ENCODE measurements around the gene B4GALT4.
"Not testable (repeated sequence)": the region's sequence is repeated elsewhere in the genome, so short reads cannot be mapped to it uniquely, and the experiment has no call there.

The B4GALT4 gene

GRCh38 chr3:119240591-119241434 lies at the start of gene B4GALT4:
B4GALT4 (minus strand) TSS chr3:119240878; CDS start chr3:119230099, 10,779 bp downstream.
- FAIRE-seq, result no peak

- FAIRE-seq, result no peak
Measured at GRCh38 chr3:119289404-119289770, 48.7 kb upstream of the B4GALT4 start.

GRCh38 chr3:119288669-119289403 lies 48.2 kb upstream of the B4GALT4 start:
- no peak for FAIRE-seq

- FAIRE-seq, result no peak
Measured at GRCh38 chr3:119279584-119280243, 39.0 kb upstream of the B4GALT4 start.

- FAIRE-seq, result no peak
Measured at GRCh38 chr3:119279101-119279554, 38.5 kb upstream of the B4GALT4 start.

GRCh38 chr3:119276680-119277079 lies 36.0 kb upstream of the B4GALT4 start:
- FAIRE-seq, result no peak

GRCh38 chr3:119270212-119270611 lies 29.5 kb upstream of the B4GALT4 start:
- not testable (repeated sequence) for FAIRE-seq

GRCh38 chr3:119261055-119261454 lies 20.4 kb upstream of the B4GALT4 start:
- FAIRE-seq, result no peak

- FAIRE-seq, result no peak
Measured at GRCh38 chr3:119259821-119260220, 19.1 kb upstream of the B4GALT4 start.

GRCh38 chr3:119258915-119259314 lies 18.2 kb upstream of the B4GALT4 start:
- no peak for FAIRE-seq

GRCh38 chr3:119257654-119258410 lies 17.2 kb upstream of the B4GALT4 start:
- FAIRE-seq, result no peak

- FAIRE-seq, result no peak
Measured at GRCh38 chr3:119257111-119257510, 16.4 kb upstream of the B4GALT4 start.

GRCh38 chr3:119255214-119255613 lies 14.5 kb upstream of the B4GALT4 start:
- FAIRE-seq, result peak; percentile 59

GRCh38 chr3:119245778-119246177 lies 5.1 kb upstream of the B4GALT4 start:
- no peak for FAIRE-seq

- FAIRE-seq, result no peak
Measured at GRCh38 chr3:119243712-119244111, 3.0 kb upstream of the B4GALT4 start.

GRCh38 chr3:119243058-119243529 lies 2.4 kb upstream of the B4GALT4 start:
- FAIRE-seq, result not testable (repeated sequence)

GRCh38 chr3:119242387-119243057 lies 1.8 kb upstream of the B4GALT4 start:
- not testable (repeated sequence) for FAIRE-seq

- no peak for FAIRE-seq
Measured at GRCh38 chr3:119240101-119240590, 532 bp downstream of the B4GALT4 start.

- FAIRE-seq, result no peak
Measured at GRCh38 chr3:119239206-119239820, 1.4 kb downstream of the B4GALT4 start.

- FAIRE-seq, result peak; percentile 77
Measured at GRCh38 chr3:119238363-119238762, 2.3 kb downstream of the B4GALT4 start.

GRCh38 chr3:119237299-119237698 lies 3.4 kb downstream of the B4GALT4 start:
- FAIRE-seq, result no peak
